Stimulated activated CD4-positive, alpha-beta T cell treated with anti-CD3 and anti-CD28 coated beads, Interleukin-4, amount 100 ng/mL, for 4 hours (primary cell): Measurements from ENCODE around the gene ZNF592.
"Not testable (repeated sequence)": the region's sequence is repeated elsewhere in the genome, so short reads cannot be mapped to it uniquely, and the experiment has no call there.

Source experiments
- DNase-seq, 2 experiments: peaks; one replicate each; pipeline ENCODE4 v3.0.0-alpha.2; 2020

The ZNF592 gene

GRCh38 chr15:84748274-84749110, at the start of gene ZNF592:
ZNF592 (plus strand) TSS chr15:84748592; CDS start chr15:84782676, 34,084 bp downstream.
- DNase-seq, result peak; percentile 77

GRCh38 chr15:84699538-84700191, 48.7 kb upstream of the ZNF592 start:
- no peak for DNase-seq

- no peak for DNase-seq
Observed at GRCh38 chr15:84702961-84703482, 45.4 kb upstream of the ZNF592 start.

- no peak for DNase-seq
Observed at GRCh38 chr15:84703808-84704207, 44.6 kb upstream of the ZNF592 start.

GRCh38 chr15:84714372-84714771, 34.0 kb upstream of the ZNF592 start:
- no peak for DNase-seq

- no peak for DNase-seq
Observed at GRCh38 chr15:84714821-84715220, 33.6 kb upstream of the ZNF592 start.

GRCh38 chr15:84715441-84716035, 32.9 kb upstream of the ZNF592 start:
- peak; percentile 46 to 49 for DNase-seq

GRCh38 chr15:84716036-84716732, 32.2 kb upstream of the ZNF592 start, which contains the start of gene SEC11A:
SEC11A (minus strand) TSS chr15:84716139; CDS start chr15:84716075, 64 bp downstream.
- peak; percentile 88 to 89 for DNase-seq

GRCh38 chr15:84721371-84721770, 27.0 kb upstream of the ZNF592 start:
- DNase-seq, result no peak

- DNase-seq, result no peak
Observed at GRCh38 chr15:84722628-84723027, 25.8 kb upstream of the ZNF592 start.

GRCh38 chr15:84725001-84725491, 23.3 kb upstream of the ZNF592 start:
- no peak for DNase-seq

- DNase-seq, result no peak
Observed at GRCh38 chr15:84727429-84727828, 21.0 kb upstream of the ZNF592 start.

- DNase-seq, result no peak
Observed at GRCh38 chr15:84731774-84732173, 16.6 kb upstream of the ZNF592 start.

GRCh38 chr15:84734794-84735479, 13.5 kb upstream of the ZNF592 start:
- DNase-seq, result peak; percentile 43 to 79

GRCh38 chr15:84735480-84736061, 12.8 kb upstream of the ZNF592 start:
- not testable (repeated sequence) for DNase-seq

- DNase-seq, result peak; percentile 39 to 63
Observed at GRCh38 chr15:84736375-84736774, 12.0 kb upstream of the ZNF592 start.

- DNase-seq, result no peak
Observed at GRCh38 chr15:84737005-84737404, 11.4 kb upstream of the ZNF592 start.

GRCh38 chr15:84740691-84741090, 7.7 kb upstream of the ZNF592 start:
- DNase-seq, result no peak

- no peak for DNase-seq
Observed at GRCh38 chr15:84741121-84741520, 7.3 kb upstream of the ZNF592 start.

GRCh38 chr15:84747416-84748273, 747 bp upstream of the ZNF592 start:
- peak; percentile 52 to 58 for DNase-seq
